Fibroblast of peridontal ligament (primary cell): ENCODE measurements around the gene TGM1.

Experiments used
- DNase-seq: peaks from one replicate; pipeline ENCODE4 v3.0.0-alpha.2; 2010; ENCODE audit errors: extremely low read depth

TGM1 gene

GRCh38 chr14:24262821-24263733 lies at the start of gene TGM1:
Gene TGM1, minus strand, starts transcription at chr14:24263177. Its CDS starts 825 bp downstream, at chr14:24262352.
- DNase-seq: no peak

- DNase-seq: peak; percentile 42
Observed at GRCh38 chr14:24311837-24312615, 49.0 kb upstream of the TGM1 start.

GRCh38 chr14:24310646-24311604 lies 47.9 kb upstream of the TGM1 start, which contains the start of gene LTB4R:
Gene LTB4R, plus strand, starts transcription at chr14:24311502. Its CDS starts 4,150 bp downstream, at chr14:24315652.
- peak; percentile 43 for DNase-seq

GRCh38 chr14:24310265-24310645 lies 47.3 kb upstream of the TGM1 start:
- DNase-seq: no peak

- no peak for DNase-seq
Observed at GRCh38 chr14:24309538-24310264, 46.7 kb upstream of the TGM1 start, which contains the start of gene LTB4R2. Gene LTB4R2, plus strand, starts transcription at chr14:24310140. Its CDS starts 525 bp downstream, at chr14:24310665.

GRCh38 chr14:24308342-24309124 lies 45.6 kb upstream of the TGM1 start:
- no peak for DNase-seq

GRCh38 chr14:24307575-24308341 lies 44.8 kb upstream of the TGM1 start, which contains the start of gene CIDEB:
Gene CIDEB, minus strand, starts transcription at chr14:24307977. Its CDS starts 119 bp downstream, at chr14:24307858.
- DNase-seq: peak; percentile 60

- DNase-seq: no peak
Observed at GRCh38 chr14:24307156-24307574, 44.2 kb upstream of the TGM1 start.

GRCh38 chr14:24304019-24304387 lies 41.0 kb upstream of the TGM1 start:
- DNase-seq: no peak

GRCh38 chr14:24300326-24300980 lies 37.5 kb upstream of the TGM1 start:
- DNase-seq: no peak

- DNase-seq: peak; percentile 84
Observed at GRCh38 chr14:24299255-24300191, 36.5 kb upstream of the TGM1 start, which contains the start of the genes DHRS1 and NOP9. Gene DHRS1, minus strand, starts transcription at chr14:24299780. Its CDS starts 674 bp downstream, at chr14:24299106. Gene NOP9, plus strand, starts transcription at chr14:24299850. Its CDS starts 105 bp downstream, at chr14:24299955.

GRCh38 chr14:24298892-24299254 lies 35.9 kb upstream of the TGM1 start:
- DNase-seq: peak; percentile 53

- DNase-seq: peak; percentile 37
Observed at GRCh38 chr14:24297190-24297964, 34.4 kb upstream of the TGM1 start.

GRCh38 chr14:24296341-24297157 lies 33.6 kb upstream of the TGM1 start:
- DNase-seq: peak; percentile 93

GRCh38 chr14:24293525-24293924 lies 30.5 kb upstream of the TGM1 start:
- DNase-seq: no peak
